GM23338 (cell line): ENCODE results near the gene RFX7.

ENCODE experiments used
- CREB1 ChIP-seq: fragments of 250-450 bp; sonication (Bioruptor Pico); IDR thresholded peaks from 2 replicates; pipeline ENCODE4 v1.5.0; 2020; ENCODE audit warnings: low read depth, mild to moderate bottlenecking, moderate library complexity
- CTCF ChIP-seq, 2 experiments: fragments of 200-600 bp in 1 of 2; sonication (generic) in 1 of 2; conservative IDR thresholded peaks; 2 replicates each; pipeline versions ENCODE4 v1.5.1 to v1.6.1; 2016 to 2017; ENCODE audit warnings: antibody characterized with exemption in 2 of 2, low read depth in 2 of 2, mild to moderate bottlenecking in 2 of 2, moderate library complexity in 1 of 2
- EZH2 ChIP-seq: fragments of 200-600 bp; sonication (generic); IDR thresholded peaks from one replicate; pipeline ENCODE4 v1.8.0; 2017; ENCODE audit warnings: antibody characterized with exemption, mild to moderate bottlenecking, low read depth; ENCODE audit not compliant: unreplicated experiment
- EZH2phosphoT487 ChIP-seq: fragments of 200-600 bp; sonication (generic); IDR thresholded peaks from one replicate; pipeline ENCODE4 v1.8.1; 2018; ENCODE audit warnings: antibody characterized with exemption; ENCODE audit not compliant: unreplicated experiment
- JUNB ChIP-seq: IDR thresholded peaks from one replicate; pipeline ENCODE4 v1.6.1; 2016; ENCODE audit warnings: antibody characterized with exemption; ENCODE audit not compliant: unreplicated experiment
- NANOG ChIP-seq: IDR thresholded peaks from 2 replicates; pipeline ENCODE4 v1.6.1; 2016; ENCODE audit warnings: antibody characterized with exemption, borderline replicate concordance
- POLR2AphosphoS5 ChIP-seq: IDR thresholded peaks from 2 replicates; pipeline ENCODE4 v1.6.1; 2016; ENCODE audit warnings: antibody characterized with exemption, low read depth
- TF ChIP-seq, protein P1 (sequence below): IDR thresholded peaks from one replicate; pipeline ENCODE4 v1.6.1; 2018; ENCODE audit warnings: antibody characterized with exemption; ENCODE audit not compliant: unreplicated experiment
- TF ChIP-seq, protein P2 (sequence below): IDR thresholded peaks from 2 replicates; pipeline ENCODE4 v1.6.1; 2016; ENCODE audit warnings: antibody characterized with exemption

DNA sequence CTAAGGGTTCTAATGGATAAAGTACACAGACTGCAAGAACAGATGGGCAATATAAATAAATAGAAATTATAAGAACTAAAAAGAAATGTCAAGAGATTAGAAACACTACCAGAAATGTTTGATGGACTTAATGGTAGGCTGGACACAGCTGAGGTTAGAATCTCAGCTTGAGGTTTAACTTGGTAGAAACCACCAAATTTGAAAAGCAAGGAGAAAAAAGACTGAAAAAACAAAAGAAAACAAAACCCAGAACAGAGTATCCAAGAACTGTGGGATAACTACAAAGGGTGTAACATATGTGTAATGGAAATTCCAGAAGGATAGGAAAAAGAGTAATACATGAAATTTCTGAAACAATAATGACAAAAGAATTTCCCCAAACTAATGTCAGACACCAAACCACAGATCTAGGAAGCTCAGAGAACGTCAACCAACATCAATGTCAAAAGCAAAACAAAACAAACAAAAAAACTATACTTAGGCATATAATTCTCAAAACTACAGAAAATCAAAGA is 35.0 kb downstream of the RFX7 start:
- TF ChIP-seq CTCF (conservative IDR thresholded peaks at IDR 0.05; ENCODE audit: low read depth in 2 of 2) (no peak), EZH2 (no peak), POLR2AphosphoS5 (no peak), EZH2phosphoT487 (no peak), CREB1 (no peak), NANOG (no peak), JUNB (no peak)
- TF ChIP-seq, protein P1, sequence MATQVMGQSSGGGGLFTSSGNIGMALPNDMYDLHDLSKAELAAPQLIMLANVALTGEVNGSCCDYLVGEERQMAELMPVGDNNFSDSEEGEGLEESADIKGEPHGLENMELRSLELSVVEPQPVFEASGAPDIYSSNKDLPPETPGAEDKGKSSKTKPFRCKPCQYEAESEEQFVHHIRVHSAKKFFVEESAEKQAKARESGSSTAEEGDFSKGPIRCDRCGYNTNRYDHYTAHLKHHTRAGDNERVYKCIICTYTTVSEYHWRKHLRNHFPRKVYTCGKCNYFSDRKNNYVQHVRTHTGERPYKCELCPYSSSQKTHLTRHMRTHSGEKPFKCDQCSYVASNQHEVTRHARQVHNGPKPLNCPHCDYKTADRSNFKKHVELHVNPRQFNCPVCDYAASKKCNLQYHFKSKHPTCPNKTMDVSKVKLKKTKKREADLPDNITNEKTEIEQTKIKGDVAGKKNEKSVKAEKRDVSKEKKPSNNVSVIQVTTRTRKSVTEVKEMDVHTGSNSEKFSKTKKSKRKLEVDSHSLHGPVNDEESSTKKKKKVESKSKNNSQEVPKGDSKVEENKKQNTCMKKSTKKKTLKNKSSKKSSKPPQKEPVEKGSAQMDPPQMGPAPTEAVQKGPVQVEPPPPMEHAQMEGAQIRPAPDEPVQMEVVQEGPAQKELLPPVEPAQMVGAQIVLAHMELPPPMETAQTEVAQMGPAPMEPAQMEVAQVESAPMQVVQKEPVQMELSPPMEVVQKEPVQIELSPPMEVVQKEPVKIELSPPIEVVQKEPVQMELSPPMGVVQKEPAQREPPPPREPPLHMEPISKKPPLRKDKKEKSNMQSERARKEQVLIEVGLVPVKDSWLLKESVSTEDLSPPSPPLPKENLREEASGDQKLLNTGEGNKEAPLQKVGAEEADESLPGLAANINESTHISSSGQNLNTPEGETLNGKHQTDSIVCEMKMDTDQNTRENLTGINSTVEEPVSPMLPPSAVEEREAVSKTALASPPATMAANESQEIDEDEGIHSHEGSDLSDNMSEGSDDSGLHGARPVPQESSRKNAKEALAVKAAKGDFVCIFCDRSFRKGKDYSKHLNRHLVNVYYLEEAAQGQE = no peak
- TF ChIP-seq, protein P2, sequence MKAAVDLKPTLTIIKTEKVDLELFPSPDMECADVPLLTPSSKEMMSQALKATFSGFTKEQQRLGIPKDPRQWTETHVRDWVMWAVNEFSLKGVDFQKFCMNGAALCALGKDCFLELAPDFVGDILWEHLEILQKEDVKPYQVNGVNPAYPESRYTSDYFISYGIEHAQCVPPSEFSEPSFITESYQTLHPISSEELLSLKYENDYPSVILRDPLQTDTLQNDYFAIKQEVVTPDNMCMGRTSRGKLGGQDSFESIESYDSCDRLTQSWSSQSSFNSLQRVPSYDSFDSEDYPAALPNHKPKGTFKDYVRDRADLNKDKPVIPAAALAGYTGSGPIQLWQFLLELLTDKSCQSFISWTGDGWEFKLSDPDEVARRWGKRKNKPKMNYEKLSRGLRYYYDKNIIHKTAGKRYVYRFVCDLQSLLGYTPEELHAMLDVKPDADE = no peak
